Measurements from ENCODE around the gene PDE1C.

The PDE1C gene

GRCh38 chr7:31758755-31759154 lies 311.5 kb downstream of the PDE1C start:
- no peak for DNase-seq

- no peak for DNase-seq
Observed at GRCh38 chr7:31751726-31752125, 318.5 kb downstream of the PDE1C start.

DNA sequence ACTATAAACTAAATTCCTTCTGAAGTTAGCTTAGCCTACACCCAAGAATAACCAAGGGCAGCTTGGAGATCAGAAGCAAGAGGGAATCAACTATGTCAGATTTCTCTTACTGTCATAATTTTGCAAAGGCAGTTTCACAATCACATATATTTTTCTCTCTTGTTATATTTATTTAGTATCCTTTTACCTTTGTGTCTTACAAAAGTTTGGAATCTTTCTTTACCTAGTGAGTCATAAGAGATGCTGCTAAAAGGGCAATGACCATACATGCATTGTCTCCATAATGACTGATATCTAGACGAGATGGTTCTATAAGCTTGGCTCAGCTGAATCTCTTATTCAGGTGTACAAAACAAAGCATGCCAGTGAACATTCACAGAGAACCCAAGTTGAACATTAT lies 322.1 kb downstream of the PDE1C start:
- no peak for DNase-seq

- DNase-seq: no peak
Observed at GRCh38 chr7:31747553-31747952, 322.7 kb downstream of the PDE1C start.

DNA sequence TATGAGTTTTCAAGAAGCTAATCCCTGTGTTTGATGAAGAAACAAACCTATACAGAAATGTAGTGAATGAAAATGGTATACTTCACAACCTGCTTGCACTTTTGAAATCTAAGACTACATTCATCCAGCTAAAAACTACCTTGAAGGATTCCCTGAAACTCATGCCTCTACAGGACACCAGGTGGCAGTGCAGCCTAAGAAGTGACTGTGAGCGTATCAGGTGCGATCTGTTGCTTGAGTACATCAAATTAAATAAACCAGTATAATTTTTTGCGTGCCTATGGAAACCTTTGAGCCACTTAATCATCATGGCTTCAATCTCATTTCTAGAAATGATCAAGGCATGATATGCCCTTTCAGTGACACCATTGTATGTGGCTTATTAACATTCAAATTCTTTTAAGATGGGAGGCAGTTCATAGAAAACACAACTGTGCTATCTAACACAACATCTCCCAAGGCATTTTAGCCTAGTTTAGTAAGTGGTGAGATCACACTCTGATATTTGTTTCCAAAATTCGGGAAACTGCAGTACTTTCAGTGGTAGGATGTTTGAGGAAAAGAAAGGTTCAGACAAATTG lies 325.8 kb downstream of the PDE1C start:
- DNase-seq: no peak

DNA sequence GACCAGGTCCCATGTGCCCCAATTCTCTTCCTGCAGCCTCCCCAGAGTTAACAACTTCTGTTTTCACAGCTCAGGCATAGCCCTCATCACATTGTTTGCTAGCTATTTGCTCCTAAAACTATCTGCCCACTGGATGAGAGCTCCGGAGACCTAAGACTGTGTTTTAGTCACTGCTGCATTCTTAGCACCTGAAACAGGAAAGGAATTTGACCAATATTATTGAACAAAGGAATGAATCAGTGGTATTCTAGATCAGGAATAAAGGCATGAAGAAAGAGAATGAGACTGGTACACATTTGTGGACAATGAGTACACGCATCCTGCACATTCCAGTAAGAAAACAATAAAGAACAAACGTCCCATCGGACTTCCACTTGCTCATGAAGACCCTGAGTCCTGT lies 328.4 kb downstream of the PDE1C start:
- DNase-seq: no peak

DNA sequence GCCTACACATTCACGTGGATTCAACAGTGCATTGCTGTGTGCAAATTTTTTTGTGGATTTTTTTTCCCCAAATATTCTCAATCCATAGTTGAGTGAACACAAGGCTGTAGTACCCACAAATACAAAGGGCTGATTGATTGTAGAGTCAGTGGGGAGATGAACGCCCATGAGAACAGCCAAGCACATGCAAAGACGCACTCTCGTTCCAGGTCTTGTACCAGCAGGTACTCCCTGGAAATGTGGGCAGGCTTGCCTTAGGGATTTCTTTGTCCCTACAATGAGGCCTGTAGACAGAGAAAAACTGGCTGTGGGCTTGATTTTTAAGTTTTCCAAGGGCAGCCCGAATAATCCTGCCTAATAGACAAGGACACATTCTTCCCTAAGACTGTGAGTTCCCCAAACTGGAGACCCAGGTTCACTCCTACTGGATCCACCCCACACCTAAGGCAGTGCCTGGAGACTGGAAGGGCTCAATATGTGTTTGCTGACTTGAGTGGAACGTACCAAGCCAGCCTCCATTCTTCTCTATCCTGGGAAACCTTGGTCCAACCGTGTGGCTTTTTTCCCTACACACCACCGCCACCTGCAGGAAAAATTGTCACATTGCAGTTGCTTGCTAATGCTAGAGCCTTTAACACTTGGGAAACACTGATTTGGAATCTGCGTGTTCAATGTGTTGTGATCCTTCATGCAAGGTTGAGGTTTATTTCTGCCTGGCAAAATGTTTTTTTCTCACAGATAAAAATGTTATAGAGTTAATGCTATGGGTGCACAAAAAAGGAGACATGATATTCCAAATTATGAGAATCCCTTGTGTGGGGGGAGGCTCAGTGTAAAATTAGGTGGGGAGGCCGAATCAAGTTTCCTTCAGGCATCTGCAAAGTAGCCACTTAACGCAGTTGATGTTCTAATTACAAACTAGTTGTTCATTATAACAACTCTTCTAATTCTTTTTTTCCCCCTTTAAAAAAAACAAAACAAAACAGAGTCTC lies 333.9 kb downstream of the PDE1C start:
- DNase-seq: no peak

DNA sequence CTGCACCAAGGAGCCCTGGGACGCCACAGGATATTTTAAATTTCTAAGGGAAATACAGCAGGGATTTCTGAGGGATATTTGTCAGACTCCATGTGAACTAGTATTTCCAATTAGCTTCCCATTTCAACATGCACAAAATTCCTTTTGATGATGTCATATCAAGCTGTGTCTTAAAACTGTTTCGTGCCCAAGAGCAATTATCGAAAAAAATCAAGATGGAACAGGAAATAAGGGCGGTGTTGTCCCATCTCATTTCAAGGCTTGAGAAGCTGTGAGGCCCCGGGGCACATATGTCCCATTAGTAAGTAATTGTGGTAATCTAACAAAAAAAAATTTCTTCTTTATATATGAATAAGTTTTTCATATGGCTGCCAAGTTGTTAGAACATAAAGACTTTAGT lies 335.8 kb downstream of the PDE1C start:
- no peak for DNase-seq

DNA sequence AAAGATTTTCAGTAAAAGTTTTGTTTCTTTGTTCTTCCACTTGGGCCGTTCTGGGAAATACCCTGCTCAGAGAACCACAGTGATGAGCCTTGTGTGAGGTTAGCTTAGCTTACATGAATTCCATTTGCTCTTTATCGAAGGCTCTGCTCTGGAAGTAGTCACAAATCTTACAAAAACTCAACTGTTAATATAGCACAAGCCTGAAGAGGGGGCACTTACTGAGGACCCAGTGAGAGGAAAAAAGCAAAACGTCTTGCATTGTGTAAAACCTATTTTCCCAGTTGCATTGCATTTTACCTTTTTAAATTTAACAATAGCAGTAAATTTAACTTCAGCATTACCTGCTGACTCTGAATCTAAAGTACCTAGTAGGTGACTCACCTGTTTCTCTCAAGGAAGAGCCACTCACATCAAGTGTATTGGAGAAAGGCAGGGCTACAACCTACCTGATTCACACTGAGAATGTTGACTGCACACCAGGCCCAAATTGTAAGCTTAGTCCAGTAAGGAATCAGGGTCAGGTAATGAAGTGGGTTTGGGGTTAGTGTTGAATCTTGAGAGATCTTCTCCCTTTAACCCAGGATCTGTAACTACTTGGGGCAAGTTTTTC lies 340.9 kb downstream of the PDE1C start:
- DNase-seq: no peak

DNA sequence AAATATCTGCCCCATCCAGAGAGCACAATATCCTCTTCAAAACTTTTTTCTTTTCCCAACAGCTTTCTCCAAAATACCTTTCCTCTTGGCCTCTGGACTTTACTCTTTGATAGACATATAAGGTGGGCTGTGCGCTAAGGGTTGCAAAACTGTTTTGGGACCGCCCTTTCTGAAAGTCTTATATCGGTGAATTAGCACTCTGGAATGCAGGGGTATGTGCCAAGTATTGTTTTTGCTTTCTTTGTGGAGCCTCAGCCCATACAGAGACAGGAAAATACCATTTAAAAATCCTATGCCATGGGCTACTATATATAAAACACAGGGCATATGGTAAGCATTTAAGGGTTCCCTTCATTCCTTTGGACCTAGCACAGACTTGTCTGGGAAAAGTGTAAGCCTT lies 345.5 kb downstream of the PDE1C start:
- no peak for DNase-seq

DNA sequence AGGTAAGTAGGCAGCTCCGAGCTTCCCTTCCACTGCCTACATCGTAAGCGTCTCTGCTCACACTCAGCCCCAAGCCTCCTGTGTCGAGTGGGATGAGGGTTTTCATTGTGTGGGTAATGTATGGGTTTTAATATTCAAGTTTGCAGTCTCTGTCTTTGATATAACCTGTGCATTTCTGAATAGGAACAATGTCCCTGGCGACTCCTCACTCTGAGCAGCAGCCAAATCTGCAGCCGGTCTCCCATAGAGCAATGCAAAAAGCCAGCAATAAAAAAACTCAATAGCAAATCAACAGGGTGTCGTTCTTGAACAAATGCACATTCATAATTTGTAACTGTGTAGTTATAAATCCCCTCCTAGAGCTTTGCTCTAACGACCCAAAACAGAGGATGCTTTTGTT lies 349.8 kb downstream of the PDE1C start:
- no peak for DNase-seq

DNA sequence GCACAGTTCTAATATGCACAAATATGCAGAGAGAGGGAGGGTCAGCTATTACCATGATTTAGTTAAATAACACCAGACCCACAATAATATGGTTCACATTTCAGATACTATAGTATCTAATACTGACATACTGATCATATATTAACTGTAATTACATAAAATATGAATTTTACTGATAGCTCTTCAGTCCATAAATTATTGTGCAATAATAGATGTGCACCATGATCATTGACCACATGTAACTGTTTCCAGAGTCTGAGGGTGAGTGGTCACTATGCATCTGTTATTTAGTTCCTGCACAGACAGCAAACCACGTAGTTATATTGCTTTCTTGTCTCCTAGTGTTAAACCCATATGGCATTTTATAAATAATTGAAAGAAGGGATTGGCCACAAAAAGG lies 353.9 kb downstream of the PDE1C start:
- DNase-seq: no peak

DNA sequence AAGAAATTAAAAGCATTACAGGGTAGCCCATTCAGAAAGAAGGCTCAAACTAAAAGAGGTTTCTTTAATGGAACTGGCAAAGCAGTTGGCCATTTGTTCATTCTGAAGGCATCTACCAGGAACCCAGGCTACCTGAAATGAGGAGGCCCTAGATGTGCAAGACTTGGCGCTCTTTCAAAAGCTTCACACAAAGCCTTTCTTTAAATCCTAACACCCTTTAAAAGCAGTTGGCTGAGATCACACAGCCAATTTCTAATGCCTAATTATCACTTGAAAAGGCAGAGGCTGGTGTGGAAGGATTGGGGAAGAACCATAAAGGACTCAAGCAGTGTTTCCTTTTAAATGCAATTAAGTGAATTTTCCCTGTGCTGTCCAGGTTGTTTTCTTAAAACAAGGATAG lies 360.0 kb downstream of the PDE1C start:
- no peak for DNase-seq

GRCh38 chr7:31707089-31707488 lies 363.1 kb downstream of the PDE1C start:
- DNase-seq: no peak

GRCh38 chr7:31705377-31705776 lies 364.8 kb downstream of the PDE1C start:
- DNase-seq: no peak

GRCh38 chr7:31702354-31702753 lies 367.9 kb downstream of the PDE1C start:
- DNase-seq: no peak
